Astrocyte (in vitro differentiated cells and primary cell): ENCODE measurements around the gene KIF27.
"Not testable (repeated sequence)": the region's sequence is repeated elsewhere in the genome, so short reads cannot be mapped to it uniquely, and the experiment has no call there.

Experiments
- CTCF ChIP-seq: IDR thresholded peaks from 2 replicates; pipeline ENCODE4 v1.5.1; 2011; ENCODE audit warnings: low read depth, mild to moderate bottlenecking, inconsistent platforms, low read length, moderate library complexity; ENCODE audit not compliant: insufficient read depth
- EZH2 ChIP-seq: IDR thresholded peaks from 2 replicates; pipeline ENCODE4 v1.6.1; 2012; ENCODE audit warnings: mild to moderate bottlenecking, low read length, inconsistent platforms; ENCODE audit not compliant: insufficient read depth

GRCh38 chr9:83804454-83804853, 116.8 kb downstream of the KIF27 start:
- TF ChIP-seq CTCF, EZH2: not testable (repeated sequence)
